Right forelimb (tissue), 1 donor: ENCODE results near the gene GPAT3.

Experiments
- DNase-seq: peaks from one replicate; pipeline ENCODE4 v3.0.0-alpha.2; 2018

Gene GPAT3

GRCh38 chr4:83651846-83652245 is 115.9 kb downstream of the GPAT3 start:
- no peak for DNase-seq
